Stimulated activated CD8-positive, alpha-beta memory T cell treated with anti-CD3 and anti-CD28 coated beads, Interleukin-15, amount 100 ng/mL, for 1 hour (primary cell): ENCODE measurements around the gene DDX21.
"Not testable (repeated sequence)": the region's sequence is repeated elsewhere in the genome, so short reads cannot be mapped to it uniquely, and the experiment has no call there.

Source experiments
- DNase-seq: peaks from one replicate; pipeline ENCODE4 v3.0.0-alpha.2; 2020; ENCODE audit warnings: low read depth

The DDX21 gene

DNA sequence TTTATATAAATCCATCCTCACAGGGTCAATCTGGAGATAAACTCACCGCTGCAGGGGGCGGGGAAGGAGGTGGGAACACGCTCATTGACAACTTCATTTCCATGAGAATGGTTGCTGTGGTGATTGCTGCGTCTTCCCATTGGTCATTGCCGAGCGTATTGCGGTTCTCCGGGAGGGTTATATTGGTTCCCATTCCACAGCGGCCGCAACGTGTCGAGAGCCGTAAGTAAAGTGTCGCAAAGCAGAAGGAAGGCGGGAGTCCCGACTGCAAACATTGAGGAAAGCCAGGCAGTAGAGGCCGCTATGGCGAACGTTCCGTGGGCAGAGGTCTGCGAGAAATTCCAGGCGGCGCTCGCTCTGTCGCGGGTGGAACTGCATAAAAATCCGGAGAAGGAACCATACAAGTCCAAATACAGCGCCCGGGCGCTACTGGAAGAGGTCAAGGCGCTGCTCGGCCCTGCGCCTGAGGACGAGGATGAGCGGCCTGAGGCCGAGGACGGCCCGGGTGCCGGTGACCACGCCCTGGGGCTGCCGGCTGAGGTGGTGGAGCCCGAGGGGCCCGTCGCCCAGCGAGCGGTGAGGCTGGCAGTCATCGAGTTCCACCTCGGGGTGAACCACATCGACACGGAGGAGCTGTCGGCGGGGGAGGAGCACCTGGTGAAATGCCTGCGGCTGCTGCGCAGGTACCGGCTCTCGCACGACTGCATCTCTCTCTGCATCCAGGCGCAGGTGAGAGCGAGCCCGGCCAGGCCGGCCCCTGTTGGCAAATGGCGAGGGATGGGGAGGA, 32.8 kb downstream of the DDX21 start, which contains the start of gene KIFBP:
KIFBP (plus strand) TSS at position 274 of the 787 bp plus-strand sequence; CDS start at position 304, 30 bp downstream.
- peak; percentile 44 for DNase-seq

DNA sequence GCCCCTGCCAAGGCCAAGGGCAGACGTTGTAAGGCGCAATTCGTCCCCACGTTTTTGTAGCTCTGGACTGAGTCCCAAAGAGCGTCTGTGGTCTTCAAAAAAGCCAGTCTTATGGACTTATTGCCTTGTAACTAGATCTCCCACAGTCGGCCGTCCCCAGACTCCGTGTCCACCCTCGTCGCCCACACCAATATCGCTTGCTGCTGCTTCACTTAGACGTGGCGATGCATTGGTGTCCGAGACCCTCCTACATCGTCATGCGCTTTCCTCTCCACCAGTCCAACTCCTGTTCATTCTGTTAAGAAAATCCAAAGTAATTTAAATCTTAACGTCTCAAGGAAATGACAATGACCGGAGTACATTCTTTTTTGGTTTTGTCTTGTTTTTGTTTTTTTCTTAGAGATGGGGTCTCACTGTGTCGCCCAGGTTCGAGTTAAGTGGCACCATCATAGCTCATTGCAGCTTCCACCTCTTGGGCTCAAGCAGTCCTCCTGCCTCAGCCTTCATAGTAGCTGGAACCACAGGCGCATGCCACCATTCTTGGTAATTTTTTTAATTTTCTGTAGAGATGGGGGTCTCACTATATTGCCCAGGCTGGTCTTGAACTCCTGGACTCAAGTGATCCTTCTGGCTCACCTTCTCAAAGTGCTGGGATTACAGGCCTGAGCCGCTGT, 33.5 kb downstream of the DDX21 start:
- DNase-seq, result no peak

DNA sequence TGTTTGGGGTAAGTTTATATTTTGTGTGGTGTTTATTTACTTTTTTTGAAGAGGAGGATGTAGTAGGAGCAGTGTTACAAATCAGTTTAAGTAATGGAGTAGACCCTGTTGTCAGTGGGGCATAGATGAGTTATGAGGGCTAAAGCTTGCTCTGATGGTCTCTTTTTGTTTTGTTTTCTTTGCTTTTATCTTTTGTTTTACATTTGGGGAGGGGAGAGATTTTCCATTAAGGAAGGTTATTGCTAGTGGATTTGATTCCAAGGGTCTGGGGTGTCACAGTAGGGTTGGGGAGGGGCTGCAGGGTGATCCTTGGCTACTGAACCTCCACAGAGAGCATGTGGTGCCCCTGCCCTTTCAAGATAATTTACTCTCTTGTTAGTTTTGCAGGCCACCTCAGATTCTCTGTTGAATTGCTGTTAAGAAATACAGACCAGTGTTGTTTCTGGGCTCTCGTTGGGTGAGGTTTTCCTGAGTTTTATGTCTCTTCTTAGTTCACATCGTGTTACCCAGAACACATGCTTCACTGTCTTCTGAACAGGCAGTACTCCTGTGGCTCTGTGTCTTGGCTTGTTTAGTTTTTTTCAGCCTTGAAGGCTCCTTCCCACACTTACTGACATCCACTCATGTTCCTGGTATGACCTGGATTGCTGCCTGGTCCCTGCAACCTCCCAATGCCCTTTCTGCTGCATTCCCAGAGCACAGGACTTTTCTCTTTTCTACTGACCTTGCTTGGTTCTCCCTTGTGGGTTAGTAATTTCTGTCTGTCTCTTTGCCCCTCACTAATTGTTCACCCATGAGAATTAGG, 36.9 kb downstream of the DDX21 start:
- no peak for DNase-seq

DNA sequence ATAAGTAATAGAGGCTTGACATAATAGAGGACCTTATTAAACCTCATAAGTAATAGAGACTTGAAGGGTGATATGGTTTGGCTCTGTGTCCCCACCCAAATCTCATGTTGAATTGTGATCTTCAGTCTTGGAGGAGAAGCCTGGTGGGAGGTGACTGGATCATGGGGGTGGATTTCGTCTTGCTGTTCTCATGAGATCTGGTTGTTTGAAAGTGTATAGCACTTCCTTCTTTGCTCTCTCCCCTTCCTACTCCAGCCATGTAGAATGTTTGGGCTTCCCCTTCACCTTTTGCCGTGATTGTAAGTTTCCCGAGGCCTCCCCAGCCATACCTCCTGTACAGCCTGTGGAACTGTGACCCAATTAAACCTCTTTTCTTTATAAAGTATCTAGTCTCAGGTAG, 41.2 kb downstream of the DDX21 start:
- no peak for DNase-seq

DNA sequence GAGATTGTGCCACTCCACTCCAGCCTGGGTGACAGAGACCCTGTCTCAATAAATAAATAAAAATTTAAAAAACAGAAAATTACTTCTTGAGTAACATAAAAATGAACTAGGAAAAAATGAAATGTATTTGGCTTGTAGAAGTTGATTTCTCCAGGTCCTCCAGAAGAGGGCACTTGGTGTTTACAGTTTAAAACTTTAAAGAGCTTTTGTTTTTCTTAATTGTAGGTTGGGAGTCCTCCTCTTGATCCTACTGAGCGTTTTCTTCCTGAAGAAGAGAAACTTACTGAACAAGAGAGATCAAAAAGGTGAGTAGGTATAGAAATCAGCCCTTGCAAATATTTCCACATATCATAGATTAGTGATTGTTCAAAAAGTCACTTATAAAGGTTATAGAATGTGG, 48.9 kb downstream of the DDX21 start:
- no peak for DNase-seq

DNA sequence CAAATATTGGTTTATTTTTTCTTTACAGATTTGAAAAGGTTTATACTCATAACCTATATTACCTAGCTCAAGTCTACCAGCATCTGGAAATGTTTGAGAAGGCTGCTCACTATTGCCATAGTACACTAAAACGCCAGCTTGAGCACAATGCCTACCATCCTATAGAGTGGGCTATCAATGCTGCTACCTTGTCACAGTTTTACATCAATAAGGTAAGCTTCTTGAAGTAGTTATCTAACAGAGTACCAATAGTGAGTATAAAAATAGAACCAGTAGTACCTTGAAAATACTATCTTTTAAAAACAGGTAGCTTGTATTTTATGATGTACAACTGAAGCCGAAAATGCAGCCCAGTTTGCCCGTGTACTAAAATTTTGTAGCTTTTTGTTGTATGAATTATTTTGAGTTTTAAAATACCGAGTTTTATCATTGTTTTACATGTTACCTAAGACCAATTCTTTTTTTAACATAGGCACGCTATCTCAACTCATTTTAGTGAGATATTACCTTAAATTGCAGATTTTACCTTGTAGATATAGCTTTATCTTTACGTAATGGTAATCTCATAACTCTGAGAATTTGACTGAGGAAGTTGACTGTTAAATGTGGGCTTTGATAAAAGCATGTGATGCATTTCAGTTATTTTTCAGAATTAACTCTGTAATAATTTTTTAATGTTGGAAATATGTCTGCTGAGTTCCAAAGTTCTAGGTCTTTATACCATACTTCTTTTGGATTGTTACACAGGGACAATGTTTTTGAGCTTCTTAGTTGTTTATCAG, 49.9 kb downstream of the DDX21 start:
- DNase-seq, result no peak

DNA sequence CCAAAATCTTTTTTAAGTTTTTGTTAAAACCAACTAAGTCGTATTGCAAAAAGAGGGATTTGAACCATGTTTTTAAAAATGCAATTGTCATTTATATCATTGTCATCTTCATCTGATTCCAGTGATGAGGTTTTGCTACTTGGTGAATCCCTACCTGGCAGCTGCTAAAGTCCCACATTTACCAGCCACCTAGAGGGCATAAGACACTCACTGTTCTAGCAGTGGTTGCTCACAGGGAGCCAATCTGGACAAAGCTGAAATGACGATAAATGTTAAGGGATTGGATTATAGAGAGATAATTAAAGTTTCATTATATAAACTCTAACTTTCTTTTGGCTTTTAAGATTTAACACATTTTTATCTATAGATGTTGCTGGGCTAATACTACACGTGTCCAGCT, 51.3 kb downstream of the DDX21 start:
- no peak for DNase-seq

DNA sequence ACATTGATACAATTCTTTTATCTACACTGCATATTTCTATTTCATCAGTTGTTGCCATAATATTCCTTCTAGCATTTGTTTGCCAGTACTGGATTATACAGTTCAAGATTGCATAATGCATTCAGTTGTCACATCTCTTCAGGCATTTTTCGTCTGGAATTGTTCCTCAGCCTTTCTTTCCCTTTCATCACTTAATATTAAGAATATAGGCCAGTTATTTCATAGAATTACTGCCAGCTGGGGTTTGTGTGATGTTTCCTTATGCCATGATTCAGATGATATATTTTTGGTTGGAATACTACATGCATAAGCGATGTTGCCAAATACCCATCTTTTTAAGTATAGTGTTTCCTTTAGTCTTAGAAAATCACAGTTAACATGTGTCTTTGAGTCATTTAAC, 53.4 kb downstream of the DDX21 start:
- no peak for DNase-seq

DNA sequence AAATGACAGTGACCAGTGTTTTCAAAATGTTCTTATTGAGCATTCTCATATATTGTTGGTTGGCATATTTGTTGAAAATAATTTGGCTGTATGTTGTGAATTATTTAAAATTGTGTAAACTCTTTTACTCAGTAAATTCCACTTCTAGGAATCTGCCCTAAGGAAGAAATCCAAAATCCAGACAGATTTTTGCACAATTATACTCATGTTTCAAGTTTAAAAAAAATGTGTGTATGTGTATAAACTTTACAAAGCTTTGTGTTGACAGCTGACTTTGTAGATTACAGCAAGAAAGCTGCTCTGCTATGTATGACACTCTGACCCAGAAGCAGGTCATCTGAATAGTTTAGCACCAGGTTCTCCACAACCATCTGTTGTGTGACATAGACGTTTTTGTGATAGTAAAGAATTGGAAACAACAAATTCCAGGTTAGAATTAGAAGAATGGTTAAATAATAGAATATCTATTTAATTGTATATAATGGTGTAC, 54.2 kb downstream of the DDX21 start:
- DNase-seq, result no peak

DNA sequence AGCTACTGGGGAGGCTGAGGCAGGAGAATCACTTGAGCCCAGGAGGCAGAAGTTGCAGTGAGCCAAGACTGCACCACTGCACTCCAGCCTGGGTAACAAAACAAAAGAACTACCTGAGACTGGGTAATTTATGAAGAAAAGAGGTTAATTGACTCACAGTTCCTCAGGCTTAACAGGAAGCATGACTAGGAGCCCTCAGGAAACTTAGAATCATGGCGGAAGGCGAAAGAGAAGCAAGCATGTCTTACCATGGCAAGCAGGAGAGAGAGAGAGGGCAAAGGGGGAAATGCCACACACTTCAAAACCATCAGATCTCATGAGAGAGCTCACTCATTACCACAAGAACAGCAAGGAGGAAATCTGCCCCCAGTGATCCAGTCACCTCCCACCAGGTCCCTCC, 56.8 kb downstream of the DDX21 start:
- DNase-seq, result not testable (repeated sequence)

DNA sequence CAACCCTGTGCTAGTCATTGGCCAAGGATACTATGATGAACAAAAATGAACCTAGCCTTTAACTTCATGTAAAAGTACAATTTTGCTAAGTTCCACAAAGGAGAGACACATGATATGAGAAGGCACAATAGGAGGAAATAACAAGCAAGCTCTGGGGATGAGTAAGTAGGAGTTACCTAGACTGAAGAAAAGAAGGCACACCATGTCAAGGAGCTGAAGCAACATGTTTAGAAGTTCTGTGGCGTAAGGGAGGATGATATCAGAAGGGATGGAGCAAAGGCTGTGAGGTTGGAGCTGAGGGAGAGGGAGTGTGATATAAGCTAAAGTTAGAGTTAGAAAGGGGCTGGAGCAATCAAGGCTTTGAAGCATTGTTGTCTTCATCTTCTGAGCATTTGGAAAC, 58.2 kb downstream of the DDX21 start:
- DNase-seq, result no peak

DNA sequence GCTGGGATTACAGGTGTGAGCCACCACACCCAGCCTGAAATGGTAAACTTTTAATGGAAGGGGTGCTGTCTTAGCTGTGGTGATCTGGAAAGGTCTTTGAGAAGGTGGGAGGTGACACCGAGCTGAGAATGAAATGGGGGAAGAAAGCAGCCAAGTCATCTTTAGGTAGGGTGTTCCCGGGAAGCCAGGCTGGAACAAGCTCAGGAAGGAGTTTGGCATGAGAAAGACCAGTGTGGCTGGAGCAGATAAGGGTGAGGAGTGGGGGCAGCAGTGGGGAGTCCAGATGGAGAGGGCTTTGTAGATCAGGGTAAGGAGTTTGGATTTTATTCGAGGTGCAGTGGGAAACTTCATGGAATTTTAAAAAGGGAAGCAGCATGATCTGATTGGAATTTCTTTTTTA, 62.6 kb downstream of the DDX21 start:
- DNase-seq, result no peak

DNA sequence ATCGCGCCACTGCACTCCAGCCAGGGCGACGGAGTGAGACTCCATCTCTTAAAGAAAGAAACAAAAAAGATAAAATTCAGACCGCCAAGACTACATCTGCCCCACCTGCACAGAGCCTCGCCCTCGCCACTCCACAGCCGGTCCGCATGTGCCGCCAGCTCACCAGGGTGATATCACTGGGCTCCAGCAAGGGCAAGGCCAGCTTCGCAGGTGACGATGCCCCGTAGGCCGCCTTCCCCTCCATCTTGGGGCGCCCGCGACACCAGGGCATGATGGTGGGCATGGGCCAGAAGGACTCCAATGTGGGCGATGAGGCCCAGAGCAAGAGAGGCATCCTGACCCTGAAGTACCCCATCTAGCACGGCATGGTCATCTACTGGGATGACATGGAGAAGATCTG, 66.6 kb downstream of the DDX21 start:
- no peak for DNase-seq

DNA sequence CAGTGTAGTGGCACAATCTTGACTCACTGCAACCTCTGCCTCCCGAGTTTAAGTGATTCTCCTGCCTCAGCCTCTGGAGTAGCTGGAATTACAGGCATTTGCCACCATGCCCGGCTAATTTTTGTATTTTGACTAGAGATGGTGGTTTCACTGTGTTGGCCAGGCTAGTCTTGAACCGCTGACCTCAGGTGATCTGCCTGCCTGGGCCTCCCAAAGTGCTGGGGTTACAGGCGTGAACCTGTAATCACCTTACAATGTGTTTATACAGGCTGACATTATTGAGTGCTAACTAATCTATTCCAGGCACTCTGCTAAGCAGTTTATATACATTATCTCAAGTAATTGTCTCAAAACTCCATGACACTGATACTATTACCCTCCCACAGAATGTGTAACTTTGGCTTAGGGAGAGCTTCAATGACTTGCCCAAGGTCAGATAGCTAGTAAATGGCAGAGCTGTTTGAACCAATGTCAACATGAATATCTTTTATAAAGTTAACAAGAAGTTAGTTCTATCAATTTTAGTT, 69.5 kb downstream of the DDX21 start:
- no peak for DNase-seq

DNA sequence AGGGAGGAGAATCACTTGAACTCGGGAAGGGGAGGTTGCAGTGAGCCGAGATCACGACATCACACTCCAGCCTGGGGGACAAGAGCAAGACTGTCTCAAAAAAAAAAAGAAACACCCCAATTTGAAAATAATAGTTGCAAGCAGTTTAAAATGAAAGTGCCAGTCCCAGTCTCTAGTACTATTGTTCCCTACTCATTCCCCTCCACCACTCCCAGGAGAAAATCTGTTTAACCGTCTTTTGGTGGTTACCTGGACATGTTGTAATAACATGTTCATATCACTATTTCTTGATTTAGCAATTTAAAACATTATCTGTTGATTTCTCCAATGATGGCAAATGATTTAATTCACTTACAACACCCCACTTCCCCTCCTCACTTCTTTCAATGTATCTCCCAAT, 77.3 kb downstream of the DDX21 start:
- no peak for DNase-seq
